B cell (primary cell): ENCODE data around the gene TTC39B. TPM values are rescaled to one million over a fixed set of nuclear protein-coding genes. Genes with fewer than 3 reads are reported as not detected.

Source experiments
- ATAC-seq: fragments of 200-7000 bp; cut with Tn5 transposase; one replicate; pipeline ENCODE4 v1.10.0; 2021; ENCODE audit warnings: low read depth, mild to moderate bottlenecking, moderate number of reproducible peaks, moderate library complexity
- CTCF ChIA-PET: fragments of 350-600 bp; sonication (Branson Sonifier 250); formaldehyde crosslinking; loops from one replicate; lab custom pipeline; 2021; ENCODE audit warnings: antibody characterized with exemption, inconsistent platforms; lab: Charles Lee
- POLR2A ChIA-PET: fragments of 350-600 bp; sonication (Branson Sonifier 250); formaldehyde crosslinking; loops from one replicate; lab custom pipeline; 2021; ENCODE audit warnings: antibody characterized with exemption; lab: Charles Lee
- DNase-seq: peaks from one replicate; pipeline ENCODE4 v3.0.0; 2013
- H2AFZ ChIP-seq: 2 replicates; pipeline ENCODE4 v1.6.1; 2012; ENCODE audit warnings: mild to moderate bottlenecking, low read depth, low read length; ENCODE audit not compliant: insufficient read depth, poor library complexity, severe bottlenecking
- H3K27ac ChIP-seq, 2 donors: 1 replicate in 1 of 2; 2 replicates in 1 of 2; pipeline ENCODE4 v1.5.1; 2012 to 2013; ENCODE audit warnings: low read length in 2 of 2, mild to moderate bottlenecking in 2 of 2, moderate library complexity in 1 of 2
- H3K27me3 ChIP-seq, 4 experiments: fragments of 200-600 bp in 1 of 4; sonication (generic) in 1 of 4; replicated peaks in 1 of 4; 1 replicate in 2 of 4; 2 replicates in 2 of 4; pipeline versions ENCODE4 v1.6.1 to v1.7.0; 2013 to 2016; ENCODE audit warnings: low read length in 3 of 4, mild to moderate bottlenecking in 2 of 4, mixed read lengths in 1 of 4, moderate library complexity in 1 of 4; ENCODE audit not compliant: insufficient read depth in 4 of 4, control insufficient read depth in 3 of 4; ENCODE audit errors: control extremely low read depth in 1 of 4
- H3K36me3 ChIP-seq, 2 experiments: replicated peaks in 1 of 2; 1 replicate in 1 of 2; 2 replicates in 1 of 2; pipeline versions ENCODE4 v1.6.1 to v1.7.1; 2013; ENCODE audit warnings: low read length in 1 of 2; ENCODE audit not compliant: insufficient read depth in 2 of 2, control insufficient read depth in 1 of 2; ENCODE audit errors: control extremely low read depth in 1 of 2, extremely low read depth in 1 of 2
- H3K4me1 ChIP-seq, 2 donors: fragments of 200-600 bp in 1 of 2; sonication (generic) in 1 of 2; 1 replicate in 1 of 2; 2 replicates in 1 of 2; pipeline versions ENCODE4 v1.5.1 to v1.6.1; 2013 to 2017; ENCODE audit warnings: low read length in 2 of 2; ENCODE audit not compliant: control insufficient read depth in 2 of 2, insufficient read depth in 2 of 2
- H3K4me2 ChIP-seq: replicated peaks from 2 replicates; pipeline ENCODE3; 2012; ENCODE audit warnings: mild to moderate bottlenecking, low read depth, low read length; ENCODE audit not compliant: poor library complexity, severe bottlenecking
- H3K4me3 ChIP-seq, 5 experiments: fragments of 200-600 bp in 1 of 5; sonication (generic) in 1 of 5; 1 replicate in 3 of 5; 2 replicates in 2 of 5; pipeline versions ENCODE4 v1.5.1 to v1.7.0; 2011 to 2016; ENCODE audit warnings: low read length in 4 of 5, mild to moderate bottlenecking in 4 of 5, low read depth in 2 of 5, control low read depth in 1 of 5, moderate library complexity in 1 of 5; ENCODE audit not compliant: insufficient read depth in 1 of 5; ENCODE audit errors: control extremely low read depth in 1 of 5, extremely low read depth in 1 of 5
- H3K79me2 ChIP-seq: fragments of 200-600 bp; sonication (generic); one replicate; pipeline ENCODE4 v1.6.0; 2016; ENCODE audit warnings: low read length; ENCODE audit not compliant: control insufficient read depth, insufficient read depth
- H3K9ac ChIP-seq: fragments of 200-600 bp; sonication (generic); 2 replicates; pipeline ENCODE4 v1.6.1; 2017; ENCODE audit warnings: mild to moderate bottlenecking, low read length, moderate library complexity
- H3K9me3 ChIP-seq, 3 donors: one replicate each; pipeline versions ENCODE4 v1.6.1 to v1.7.1; 2013; ENCODE audit warnings: low read length in 2 of 3; ENCODE audit not compliant: control insufficient read depth in 2 of 3, insufficient read depth in 1 of 3; ENCODE audit errors: control extremely low read depth in 1 of 3
- H4K20me1 ChIP-seq: 2 replicates; pipeline ENCODE4 v1.6.0; 2012; ENCODE audit warnings: mild to moderate bottlenecking, low read length; ENCODE audit not compliant: insufficient read depth, control insufficient read depth, poor library complexity, severe bottlenecking
- H3K27ac Mint-ChIP-seq: one replicate; pipeline ENCODE4 v1.8.0; 2021; ENCODE audit warnings: mixed read lengths
- H3K27me3 Mint-ChIP-seq: one replicate; pipeline ENCODE4 v1.8.0; 2021; ENCODE audit warnings: mixed read lengths
- H3K4me1 Mint-ChIP-seq: one replicate; pipeline ENCODE4 v1.8.0; 2021; ENCODE audit warnings: mixed read lengths
- H3K4me3 Mint-ChIP-seq: one replicate; pipeline ENCODE4 v1.8.0; 2021; ENCODE audit warnings: mixed read lengths
- H3K9me3 Mint-ChIP-seq: one replicate; pipeline ENCODE4 v1.8.0; 2022; ENCODE audit warnings: mixed read lengths; ENCODE audit not compliant: insufficient read depth
- EZH2 ChIP-seq: IDR thresholded peaks from 2 replicates; pipeline ENCODE4 v1.6.1; 2012; ENCODE audit warnings: borderline replicate concordance, low read depth, mild to moderate bottlenecking, moderate library complexity, low read length; ENCODE audit not compliant: insufficient read depth, poor library complexity, severe bottlenecking
- WGBS: methylation state at CpG from one replicate; pipeline ENCODE4 v1.1.5; 2013; ENCODE audit warnings: missing lambda C conversion rate; ENCODE audit not compliant: insufficient coverage; 5-methylcytosine and 5-hydroxymethylcytosine counted together
- intact Hi-C: fragments of 100-400 bp; cut with micrococcal nuclease; formaldehyde crosslinking; loops from one replicate; pipeline ENCODE4 v1.10.0; 2022
- polyA plus RNA-seq: library from polyadenylated mRNA; depleted of rRNA; stranded (reverse); fragments of >200 nt; gene quantifications from 2 replicates; pipeline ENCODE4 v1.2.3, GENCODE V29; 2012
- total RNA-seq, 2 donors: library from RNA; stranded (reverse); fragments of 120-200 nt in 1 of 2; gene quantifications; 1 replicate in 1 of 2; 2 replicates in 1 of 2; pipeline versions ENCODE4 v1.2.3 to v1.2.4, GENCODE V29; 2013 to 2022
- TF ChIP-seq, protein P1 (sequence below): fragments of 200-600 bp; IDR thresholded peaks from one replicate; pipeline ENCODE4 v1.8.0; 2022; ENCODE audit warnings: antibody characterized with exemption, mild to moderate bottlenecking

TTC39B gene
- total and polyA plus RNA-seq, 2 donors (not counting 1 experiment from before 2014, with no cell fraction given): 2.0 to 3.6 TPM

DNA sequence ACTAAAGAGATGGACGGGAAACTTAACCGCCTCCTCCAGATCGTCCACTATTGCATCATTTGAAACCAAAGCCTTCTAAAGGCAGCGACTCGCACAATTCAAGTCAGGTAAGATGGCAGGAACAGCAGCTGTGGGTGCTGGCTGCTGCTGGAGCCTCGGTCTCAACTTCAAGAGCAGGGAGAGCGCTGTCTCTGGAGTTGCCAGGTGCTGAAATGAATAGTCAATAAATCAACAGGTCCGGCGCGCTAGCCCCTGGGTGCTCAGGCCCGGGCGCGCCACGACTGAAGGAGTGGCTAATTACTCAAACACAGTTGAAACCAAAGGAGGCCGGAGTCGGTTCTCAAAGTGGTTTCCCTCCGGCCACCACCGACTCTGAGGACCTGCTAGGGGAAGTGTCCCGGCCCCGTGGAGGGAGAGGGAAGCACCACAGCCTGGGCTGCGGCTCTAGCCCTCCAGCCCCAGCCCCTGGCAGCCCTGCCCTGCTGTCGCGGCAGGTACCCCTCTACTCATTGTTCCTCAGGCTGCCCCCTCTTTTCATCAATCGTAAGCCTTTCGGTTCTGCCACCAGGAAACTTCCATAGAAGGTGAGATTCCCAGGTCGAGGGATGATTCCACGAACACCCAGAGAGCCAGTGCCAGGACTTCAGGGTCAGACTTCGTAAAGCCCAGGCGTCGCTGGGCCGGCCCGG, 804 bp downstream of the TTC39B start:
- peaks cover 7% of the 10 kb centered on the region for H3K79me2 ChIP-seq
- H3K9me3 ChIP-seq: no peaks in the 10 kb centered on the region
- no peaks in the 10 kb centered on the region for H3K27me3 ChIP-seq
- H3K4me1 ChIP-seq: peaks cover 25 to 33% of the 10 kb centered on the region in 2 donors
- ATAC-seq (peak; percentile 16), DNase-seq (peak; percentile 60)
- WGBS: 4% methylated on average over 29 of the region's 32 CpGs
- CTCF ChIA-PET: interaction anchor here (0.7 kb wide), 1 partner anchor 124 kb away, joined by 3 read pairs; no protein-coding TSS in a partner anchor
- H3K4me2 ChIP-seq: peak overlapping the region; percentile 95
- H3K4me3 ChIP-seq: peak overlapping the region; percentile 57 to 95 (median 88)
- intact Hi-C loops: loop anchor here (2.0 to 5.0 kb wide), 4 partner anchors 51 to 247 kb away; partner anchors contain the start of genes CCDC171 and PSIP1
- Mint-ChIP-seq H3K9me3 (no peaks in the 10 kb centered on the region), H3K4me1 (peaks cover 31% of the 10 kb centered on the region), H3K27me3 (peaks cover 3% of the 10 kb centered on the region), H3K27ac (peak overlapping the region; percentile 78), H3K4me3 (peak overlapping the region; percentile 96)
- POLR2A ChIA-PET: interaction anchor here (0.6 kb wide), 1 partner anchor 245 kb away, joined by 4 read pairs; no protein-coding TSS in a partner anchor
- H3K36me3 ChIP-seq: no peaks in the 10 kb centered on the region
- peak overlapping the region; percentile 84 for H2AFZ ChIP-seq
- no peaks in the 10 kb centered on the region for H4K20me1 ChIP-seq
- TF ChIP-seq, protein P1, sequence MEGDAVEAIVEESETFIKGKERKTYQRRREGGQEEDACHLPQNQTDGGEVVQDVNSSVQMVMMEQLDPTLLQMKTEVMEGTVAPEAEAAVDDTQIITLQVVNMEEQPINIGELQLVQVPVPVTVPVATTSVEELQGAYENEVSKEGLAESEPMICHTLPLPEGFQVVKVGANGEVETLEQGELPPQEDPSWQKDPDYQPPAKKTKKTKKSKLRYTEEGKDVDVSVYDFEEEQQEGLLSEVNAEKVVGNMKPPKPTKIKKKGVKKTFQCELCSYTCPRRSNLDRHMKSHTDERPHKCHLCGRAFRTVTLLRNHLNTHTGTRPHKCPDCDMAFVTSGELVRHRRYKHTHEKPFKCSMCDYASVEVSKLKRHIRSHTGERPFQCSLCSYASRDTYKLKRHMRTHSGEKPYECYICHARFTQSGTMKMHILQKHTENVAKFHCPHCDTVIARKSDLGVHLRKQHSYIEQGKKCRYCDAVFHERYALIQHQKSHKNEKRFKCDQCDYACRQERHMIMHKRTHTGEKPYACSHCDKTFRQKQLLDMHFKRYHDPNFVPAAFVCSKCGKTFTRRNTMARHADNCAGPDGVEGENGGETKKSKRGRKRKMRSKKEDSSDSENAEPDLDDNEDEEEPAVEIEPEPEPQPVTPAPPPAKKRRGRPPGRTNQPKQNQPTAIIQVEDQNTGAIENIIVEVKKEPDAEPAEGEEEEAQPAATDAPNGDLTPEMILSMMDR: no peak
- no peak for TF ChIP-seq EZH2
- H3K9ac ChIP-seq: peak overlapping the region; percentile 81
- H3K27ac ChIP-seq: peak overlapping the region; percentile 29 to 78

DNA sequence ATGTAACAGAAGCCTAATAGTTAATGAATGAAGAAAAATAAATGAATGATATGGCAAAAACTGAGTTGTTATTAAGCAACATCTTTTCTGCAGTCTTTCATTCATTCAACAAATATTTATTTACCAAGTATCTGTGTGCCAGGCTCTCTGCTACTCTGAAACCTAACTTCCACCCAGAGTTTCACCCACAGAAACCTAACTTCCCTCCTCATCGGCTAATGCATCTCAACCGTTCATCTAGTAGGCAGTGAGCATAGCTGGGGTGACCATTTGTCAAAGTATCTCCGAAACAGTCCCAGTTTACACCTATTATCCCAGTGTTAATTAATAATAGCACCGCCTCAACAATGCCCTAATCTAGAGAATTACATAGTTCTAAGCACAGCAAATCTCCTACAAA, 1.5 kb downstream of the TTC39B start:
- Mint-ChIP-seq H3K27me3 (peaks cover under 1% of the 10 kb centered on the region), H3K4me1 (peaks cover 36% of the 10 kb centered on the region), H3K27ac (peak overlapping the region; percentile 78), H3K9me3 (no peaks in the 10 kb centered on the region), H3K4me3 (peak overlapping the region; percentile 96)
- H3K27ac ChIP-seq: peak overlapping the region; percentile 29 to 78
- H3K4me3 ChIP-seq: peak overlapping the region in 3 of 5 experiments; percentile 71 to 95 (median 88)
- no peaks in the 10 kb centered on the region for H3K36me3 ChIP-seq
- WGBS: 29% methylated on average over 4 of the region's 4 CpGs
- H3K9me3 ChIP-seq: no peaks in the 10 kb centered on the region
- H2AFZ ChIP-seq: no peak overlapping the region
- CTCF ChIA-PET: interaction anchor here (1.3 to 2.0 kb wide), 4 partner anchors 10 to 26 kb away, joined by 3 to 4 read pairs (median 4); no protein-coding TSS in a partner anchor
- H3K79me2 ChIP-seq: peaks cover 13% of the 10 kb centered on the region
- no peak for ATAC-seq
- H3K4me1 ChIP-seq: peaks cover 27 to 35% of the 10 kb centered on the region in 2 donors
- no peaks in the 10 kb centered on the region for H3K27me3 ChIP-seq
- POLR2A ChIA-PET: no interaction called here
- intact Hi-C loops: loop anchor here (2.0 to 5.0 kb wide), 3 partner anchors 15 to 93 kb away; no protein-coding TSS in a partner anchor
- H4K20me1 ChIP-seq: no peaks in the 10 kb centered on the region
- peak; percentile 51 for DNase-seq
- H3K4me2 ChIP-seq: peak overlapping the region; percentile 95
- H3K9ac ChIP-seq: peak overlapping the region; percentile 81
- TF ChIP-seq, protein P1: no peak
- no peak for TF ChIP-seq EZH2
